ENCODE results near the gene CCDC34.

The CCDC34 gene
- long read RNA-seq, partial matches to known transcripts: 4 of 6 reads
- long read RNA-seq, other reads (novel, unspliced or antisense): 1 of 6 reads

GRCh38 chr11:27362749-27363575 is at the start of gene CCDC34:
Gene CCDC34 (minus strand): TSS chr11:27363215. CDS start chr11:27363194, 21 bp downstream.
- H3K4me3 ChIP-seq (replicated peaks; ENCODE audit: insufficient read depth, low read length): peak within 1 kb of the TSS; percentile 79
- peak within 1 kb of the TSS; percentile 62 for H3K27ac ChIP-seq (replicated peaks)
- peak; percentile 84 to 88 for DNase-seq (ENCODE audit: low read depth in 1 of 2, low spot score in 1 of 2)
- no peak for TF ChIP-seq REST (IDR thresholded peaks at IDR 0.05; ENCODE audit: insufficient replicate concordance, low read depth)
- TF ChIP-seq POLR2AphosphoS5 (IDR thresholded peaks at IDR 0.05; ENCODE audit: low read depth): peak; percentile 36; the same call in 1 of the 2 replicates
- TF ChIP-seq SPI1 (IDR thresholded peaks at IDR 0.05; ENCODE audit: borderline replicate concordance, low read depth): no peak
- no peak for TF ChIP-seq CTCF (IDR thresholded peaks at IDR 0.05; ENCODE audit: insufficient read depth, low read length)
- no peaks in the 10 kb centered on the region for H3K27me3 ChIP-seq (ENCODE audit: insufficient read depth, poor library complexity, severe bottlenecking)

GRCh38 chr11:27412192-27412691 is 49.2 kb upstream of the CCDC34 start:
- Histone ChIP-seq H3K4me3 (replicated peaks; ENCODE audit: insufficient read depth, low read length) (no peak overlapping the region), H3K27me3 (ENCODE audit: insufficient read depth, poor library complexity, severe bottlenecking) (no peaks in the 10 kb centered on the region), H3K27ac (replicated peaks) (no peak overlapping the region)
- DNase-seq (ENCODE audit: low read depth in 1 of 2, low spot score in 1 of 2): no peak
- TF ChIP-seq CTCF (IDR thresholded peaks at IDR 0.05; ENCODE audit: insufficient read depth, low read length): no peak
- TF ChIP-seq GABPA (IDR thresholded peaks at IDR 0.05; ENCODE audit: low read depth): no peak
- TF ChIP-seq POLR2AphosphoS5 (IDR thresholded peaks at IDR 0.05; ENCODE audit: low read depth): no peak
- no peak for TF ChIP-seq SPI1 (IDR thresholded peaks at IDR 0.05; ENCODE audit: borderline replicate concordance, low read depth)

GRCh38 chr11:27411328-27411727 is 48.3 kb upstream of the CCDC34 start:
- H3K27ac ChIP-seq (replicated peaks): no peak overlapping the region
- no peak overlapping the region for H3K4me3 ChIP-seq (replicated peaks; ENCODE audit: insufficient read depth, low read length)
- no peaks in the 10 kb centered on the region for H3K27me3 ChIP-seq (ENCODE audit: insufficient read depth, poor library complexity, severe bottlenecking)
- TF ChIP-seq POLR2AphosphoS5 (IDR thresholded peaks at IDR 0.05; ENCODE audit: low read depth): no peak
- TF ChIP-seq CTCF (IDR thresholded peaks at IDR 0.05; ENCODE audit: insufficient read depth, low read length): no peak
- no peak for TF ChIP-seq GABPA (IDR thresholded peaks at IDR 0.05; ENCODE audit: low read depth)
- TF ChIP-seq SPI1 (IDR thresholded peaks at IDR 0.05; ENCODE audit: borderline replicate concordance, low read depth): no peak
- no peak for TF ChIP-seq REST (IDR thresholded peaks at IDR 0.05; ENCODE audit: insufficient replicate concordance, low read depth)
- DNase-seq (ENCODE audit: low read depth in 1 of 2, low spot score in 1 of 2): no peak

Data from HL-60 (cell line).